NCI-H2107 treated with DMSO at 0.1 percent for 48 hours (cell line): Measurements from ENCODE around the gene ASCL4.

ENCODE experiments used
- DNase-seq: peaks from one replicate; lab custom pipeline; 2025; ENCODE audit not compliant: unreplicated experiment; lab: John Stamatoyannopoulos, UW

ASCL4 gene

GRCh38 chr12:107778383-107779025 is 4.0 kb downstream of the ASCL4 start:
- no peak for DNase-seq

DNA sequence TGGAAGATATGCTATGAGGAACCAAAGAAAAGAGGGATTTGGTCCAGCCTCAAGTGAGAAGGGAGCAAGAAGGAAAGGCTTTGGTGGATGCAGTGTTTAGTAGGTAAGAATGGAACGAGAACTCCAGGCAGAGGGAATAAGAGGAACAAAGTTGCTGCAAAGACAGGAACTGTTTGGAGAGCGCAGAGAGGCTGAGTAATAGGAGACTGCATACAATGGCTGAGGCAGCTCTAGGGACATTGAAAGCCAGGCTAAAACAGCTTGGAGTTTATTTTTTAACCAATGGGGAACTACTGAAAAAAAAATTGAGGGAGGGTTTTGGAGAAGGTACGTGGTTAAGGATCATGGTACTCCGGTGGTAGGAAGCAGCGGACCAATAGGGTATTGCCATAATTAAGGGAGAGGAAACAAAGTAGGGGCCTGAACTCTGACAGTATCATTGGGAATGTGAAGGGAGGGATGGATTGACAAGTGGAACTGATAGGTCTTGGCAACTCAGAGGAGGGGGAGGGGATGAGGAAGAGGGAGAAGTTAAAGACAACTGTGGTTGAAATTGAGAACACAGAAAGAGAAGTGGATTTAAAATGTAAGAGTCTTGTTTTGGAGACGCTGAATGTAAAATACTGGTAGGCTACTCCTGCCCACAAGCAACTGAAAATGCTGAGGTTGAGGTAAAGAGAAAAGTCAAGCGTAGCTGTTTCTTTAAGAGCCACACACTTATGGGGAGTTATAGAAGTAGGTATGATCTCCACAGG is 4.8 kb downstream of the ASCL4 start:
- DNase-seq = no peak

DNA sequence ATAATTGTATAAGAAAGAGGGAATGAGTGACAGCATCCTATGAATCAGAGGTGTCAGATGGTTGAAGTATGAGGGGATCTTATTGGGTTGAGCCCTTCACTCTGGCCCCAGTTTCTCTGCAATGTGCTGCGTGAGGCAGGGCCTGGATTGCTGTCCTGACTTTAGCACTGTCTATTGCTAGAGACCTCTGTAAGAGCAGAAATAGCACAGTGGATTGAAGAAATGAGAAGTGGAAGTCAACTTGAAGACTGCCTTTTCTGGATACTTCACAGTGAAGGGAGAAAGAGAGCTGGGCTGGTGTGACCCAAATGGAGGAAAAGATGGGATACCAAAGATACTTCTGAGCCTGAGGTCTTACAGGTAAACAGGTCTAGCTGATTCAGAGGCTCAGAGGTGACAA is 5.8 kb downstream of the ASCL4 start:
- DNase-seq = no peak

GRCh38 chr12:107782067-107782466 is 7.6 kb downstream of the ASCL4 start:
- no peak for DNase-seq

GRCh38 chr12:107783406-107784376 is 9.2 kb downstream of the ASCL4 start:
- no peak for DNase-seq

GRCh38 chr12:107788281-107788680 is 13.8 kb downstream of the ASCL4 start:
- DNase-seq = no peak

- DNase-seq = no peak
Observed at GRCh38 chr12:107788690-107789458, 14.4 kb downstream of the ASCL4 start.

GRCh38 chr12:107791465-107792089 is 17.1 kb downstream of the ASCL4 start:
- no peak for DNase-seq

GRCh38 chr12:107794451-107794850 is 19.9 kb downstream of the ASCL4 start:
- no peak for DNase-seq

GRCh38 chr12:107798580-107798979 is 24.1 kb downstream of the ASCL4 start:
- no peak for DNase-seq

DNA sequence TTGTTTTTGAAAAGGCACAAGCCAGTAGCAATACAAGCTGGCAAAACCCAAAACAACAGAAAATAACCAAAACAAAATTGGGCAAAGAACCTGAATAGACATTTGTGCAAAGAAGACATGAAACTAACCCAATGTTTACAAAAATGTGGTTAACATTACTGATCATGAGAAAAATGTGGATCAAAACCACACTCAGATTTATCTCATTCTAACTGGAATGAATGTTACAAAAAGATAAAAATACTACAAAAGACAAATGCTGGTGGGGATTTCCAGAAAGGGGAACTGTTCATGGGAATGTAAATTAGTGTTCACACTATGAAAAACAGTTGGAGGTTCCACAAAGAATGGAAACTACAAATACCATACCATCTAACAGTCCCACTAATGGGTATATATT is 26.6 kb downstream of the ASCL4 start:
- no peak for DNase-seq

GRCh38 chr12:107803092-107803491 is 28.6 kb downstream of the ASCL4 start:
- DNase-seq = no peak

DNA sequence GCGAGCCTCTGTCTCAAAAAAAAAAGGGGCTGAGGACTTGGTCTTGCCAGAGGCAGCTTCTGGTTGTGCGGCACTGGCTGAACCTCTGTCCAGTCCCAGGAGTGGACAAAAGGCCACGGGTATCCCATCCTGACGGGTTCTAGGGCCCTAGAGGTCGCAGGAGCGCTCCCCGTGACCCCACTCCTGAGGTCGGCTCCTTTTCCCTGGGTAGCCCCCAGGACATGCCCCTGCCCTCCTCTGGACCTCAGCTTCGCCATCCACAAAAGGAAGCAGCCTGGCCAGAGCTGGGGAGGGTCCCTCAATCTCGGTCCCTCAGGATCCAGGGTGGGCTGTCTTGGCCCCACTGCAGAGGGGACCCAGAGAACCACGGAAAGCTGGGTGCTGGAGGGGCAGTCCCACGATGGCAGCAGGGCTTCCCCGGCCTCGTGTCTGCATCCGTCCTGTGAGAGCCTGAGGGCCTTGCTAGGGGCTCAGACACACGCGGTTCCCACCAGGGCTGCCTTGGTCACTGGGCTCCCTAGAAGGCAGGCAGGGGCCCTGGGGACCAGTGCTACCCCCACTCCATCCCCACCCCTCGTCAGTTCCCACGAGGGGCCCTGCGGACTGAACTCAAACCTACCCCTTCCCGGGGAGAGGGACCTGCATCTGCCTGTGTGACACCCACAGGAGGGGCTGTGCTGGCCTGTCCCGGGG is 31.1 kb downstream of the ASCL4 start:
- DNase-seq = no peak

DNA sequence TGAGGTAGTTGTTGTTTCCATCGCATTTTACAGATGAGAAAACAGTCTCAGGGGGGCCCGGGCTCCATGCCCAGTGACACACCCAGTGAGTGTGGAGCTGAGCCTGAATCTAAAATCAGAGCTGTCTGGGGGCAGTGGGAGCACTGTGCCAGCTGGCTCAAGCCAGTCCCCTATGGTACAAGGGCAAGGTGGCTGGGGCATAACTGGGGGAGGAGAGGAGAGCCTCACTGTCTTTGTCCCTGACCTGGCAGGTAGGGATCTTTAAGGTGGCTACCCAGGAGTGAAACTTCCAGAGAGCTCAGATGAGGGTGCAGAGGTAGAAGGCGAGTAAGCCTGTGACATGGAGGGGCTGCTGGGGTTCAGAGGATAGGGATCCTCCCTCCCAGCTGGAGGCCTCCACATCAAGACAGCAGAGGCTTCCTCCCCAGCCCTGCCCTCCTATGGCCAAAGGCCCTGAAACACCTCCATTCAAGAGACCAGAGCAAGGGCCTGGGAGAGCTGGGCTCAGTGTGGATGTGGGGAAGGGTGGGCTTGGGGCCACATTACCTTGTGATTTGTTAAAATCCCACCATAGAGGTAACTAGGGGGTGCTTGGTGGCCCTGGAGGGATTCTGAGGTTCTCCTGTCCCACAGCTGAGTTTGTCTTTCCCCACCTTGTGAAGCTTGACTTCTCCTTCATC is 33.1 kb downstream of the ASCL4 start:
- DNase-seq = no peak

- no peak for DNase-seq
Observed at GRCh38 chr12:107817250-107817649, 42.7 kb downstream of the ASCL4 start.

GRCh38 chr12:107818984-107819383 is 44.5 kb downstream of the ASCL4 start:
- no peak for DNase-seq

DNA sequence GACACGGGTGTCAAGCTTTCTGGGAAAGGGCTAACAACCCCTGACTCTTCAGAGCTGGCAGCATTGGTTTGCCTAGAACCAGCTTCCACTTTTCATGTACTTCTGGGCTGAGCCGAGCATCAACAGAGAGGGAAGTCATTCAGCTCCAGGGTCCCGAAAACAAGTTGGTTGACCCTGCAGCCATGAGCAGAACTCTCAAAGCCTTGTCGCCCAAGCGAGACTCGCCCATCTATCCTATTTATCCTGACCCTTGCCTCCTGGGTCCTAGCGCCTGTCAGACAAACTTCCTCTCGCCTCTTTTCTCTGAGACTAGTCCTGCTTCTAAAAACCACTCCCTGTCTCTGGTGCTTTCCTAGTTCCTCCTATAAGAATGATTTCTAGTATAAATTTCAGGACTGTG is 47.9 kb downstream of the ASCL4 start:
- no peak for DNase-seq
